Stimulated activated naive CD4-positive, alpha-beta T cell treated with Interleukin-2 at 50 U/mL for 16 hours (primary cell): Measurements from ENCODE around the gene SPRR5.

Source experiments
- DNase-seq: peaks from one replicate; lab custom pipeline; 2025; lab: John Stamatoyannopoulos, UW

The SPRR5 gene

DNA sequence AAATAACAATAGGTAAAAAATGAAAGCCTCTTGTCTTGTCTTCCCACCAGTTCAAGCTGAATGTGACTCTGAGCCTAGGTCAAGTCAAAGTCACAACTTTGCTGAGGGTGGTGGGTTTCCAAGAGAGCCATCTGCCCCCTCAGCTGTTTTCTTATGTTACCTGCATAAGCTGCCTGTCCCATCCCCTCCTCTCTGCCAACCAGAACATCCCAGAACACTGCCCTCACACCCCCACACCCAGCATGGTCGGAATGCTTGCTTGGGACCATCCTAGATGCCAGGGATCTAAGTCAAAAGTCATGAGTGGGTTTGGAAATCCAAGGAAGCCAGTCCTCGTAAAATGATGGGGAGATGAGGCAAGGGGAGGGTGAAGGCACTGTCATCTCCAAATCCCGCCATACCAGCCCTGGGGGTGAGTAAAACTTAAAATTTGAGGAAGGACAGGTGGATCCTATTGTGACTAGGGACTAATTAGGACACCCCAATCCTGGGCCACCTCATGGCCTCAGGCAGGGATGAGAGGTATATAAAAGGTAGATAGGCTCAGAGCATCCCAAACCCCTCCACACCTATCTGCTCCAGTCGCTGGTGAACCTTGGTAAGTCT lies at the start of gene SPRR5:
Gene SPRR5 (plus strand): TSS at position 556 of the 606 bp plus-strand sequence. CDS start 1,349 bp downstream, outside the sequence.
- no peak for DNase-seq

- DNase-seq: no peak
Measured at GRCh38 chr1:152899027-152899426, 48.0 kb upstream of the SPRR5 start.

DNA sequence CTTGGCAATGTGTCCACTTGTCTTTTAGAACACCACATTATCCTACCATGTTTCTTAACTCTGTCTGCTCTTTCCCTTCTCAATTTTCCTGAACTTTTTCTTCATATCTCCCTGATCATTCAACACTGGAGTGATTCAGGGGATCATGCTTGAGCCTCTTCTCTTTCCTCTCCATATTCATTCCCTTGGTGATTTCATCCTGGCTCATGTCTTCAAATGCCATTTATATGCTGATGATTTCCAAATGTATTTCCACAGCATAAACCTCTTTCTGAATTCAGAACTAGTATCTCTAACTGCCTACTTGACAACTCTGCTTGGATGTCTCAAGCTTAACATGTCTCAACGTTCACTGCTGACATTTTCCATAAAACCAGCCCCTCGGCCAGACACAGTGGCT lies 47.1 kb upstream of the SPRR5 start:
- DNase-seq: no peak

DNA sequence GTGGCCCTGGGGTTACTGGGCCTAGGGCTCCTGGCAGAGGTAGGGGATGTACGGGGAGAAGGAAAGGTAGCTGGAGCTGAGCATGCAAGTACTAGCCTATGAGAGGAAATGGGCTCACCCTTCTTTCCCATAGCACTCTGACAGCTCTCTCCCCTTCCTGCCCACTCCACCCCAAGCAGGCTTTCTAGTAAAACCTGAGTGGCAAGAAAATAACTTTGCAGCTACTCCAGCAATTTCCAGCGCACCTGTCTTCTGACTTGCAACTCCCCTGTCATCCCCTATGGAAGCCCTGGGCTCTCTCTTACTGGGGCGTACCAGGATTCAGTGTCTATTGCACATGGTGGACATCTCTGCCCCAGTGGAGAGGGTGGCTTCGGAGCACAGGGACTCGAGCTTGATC lies 45.4 kb upstream of the SPRR5 start:
- no peak for DNase-seq

GRCh38 chr1:152902636-152903035 lies 44.4 kb upstream of the SPRR5 start:
- DNase-seq: no peak

- DNase-seq: no peak
Measured at GRCh38 chr1:152904688-152905440, 42.1 kb upstream of the SPRR5 start.

GRCh38 chr1:152906023-152906565 lies 40.9 kb upstream of the SPRR5 start:
- DNase-seq: no peak

GRCh38 chr1:152907686-152908601 lies 39.1 kb upstream of the SPRR5 start, which contains the start of gene IVL:
TSS of gene IVL (plus strand) at chr1:152908546. CDS start at chr1:152909798, 1,252 bp downstream.
- no peak for DNase-seq

GRCh38 chr1:152909206-152909605 lies 37.8 kb upstream of the SPRR5 start:
- DNase-seq: no peak

GRCh38 chr1:152912471-152912870 lies 34.5 kb upstream of the SPRR5 start:
- DNase-seq: no peak

- no peak for DNase-seq
Measured at GRCh38 chr1:152912900-152913299, 34.1 kb upstream of the SPRR5 start.

GRCh38 chr1:152917794-152918193 lies 29.2 kb upstream of the SPRR5 start:
- DNase-seq: no peak

DNA sequence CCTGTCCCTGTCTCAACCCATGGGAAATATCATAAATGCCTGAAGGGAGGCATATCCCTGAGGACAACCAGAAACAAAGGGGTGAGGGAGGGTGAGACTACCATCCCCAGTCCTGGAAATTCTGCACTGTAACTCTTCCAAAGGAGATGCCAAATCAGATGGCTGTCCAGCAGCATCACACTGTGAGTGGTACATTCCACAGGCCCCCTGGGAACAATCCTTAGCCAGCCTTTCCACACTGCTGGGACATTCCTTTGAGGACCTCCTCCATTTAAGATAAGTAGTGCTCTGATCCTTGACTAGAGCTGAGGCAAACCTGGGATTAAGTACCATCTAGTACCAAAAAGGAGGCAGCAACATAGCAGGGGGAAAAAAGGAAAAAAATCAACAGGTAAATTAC lies 27.9 kb upstream of the SPRR5 start:
- DNase-seq: no peak

DNA sequence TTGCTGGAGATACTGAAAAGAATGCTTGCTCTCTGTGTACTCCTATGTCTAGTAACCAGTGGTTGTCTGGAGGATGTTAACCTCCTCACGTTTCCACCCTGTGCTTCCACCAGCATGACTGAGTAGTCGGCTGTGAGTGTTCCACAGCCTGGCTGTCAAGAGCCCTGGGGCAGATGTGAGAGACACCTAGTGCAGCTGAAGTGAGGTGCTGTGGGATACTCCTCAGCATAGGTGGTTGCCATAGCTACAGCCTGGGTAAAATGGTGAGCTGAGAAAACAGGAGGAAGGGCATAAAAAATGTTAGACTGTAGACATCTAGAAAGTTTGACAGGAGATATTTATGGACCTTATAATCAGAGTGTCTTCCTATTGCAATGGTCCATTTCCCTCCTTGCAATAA lies 22.8 kb upstream of the SPRR5 start:
- DNase-seq: no peak

GRCh38 chr1:152926091-152926490 lies 20.9 kb upstream of the SPRR5 start:
- no peak for DNase-seq

DNA sequence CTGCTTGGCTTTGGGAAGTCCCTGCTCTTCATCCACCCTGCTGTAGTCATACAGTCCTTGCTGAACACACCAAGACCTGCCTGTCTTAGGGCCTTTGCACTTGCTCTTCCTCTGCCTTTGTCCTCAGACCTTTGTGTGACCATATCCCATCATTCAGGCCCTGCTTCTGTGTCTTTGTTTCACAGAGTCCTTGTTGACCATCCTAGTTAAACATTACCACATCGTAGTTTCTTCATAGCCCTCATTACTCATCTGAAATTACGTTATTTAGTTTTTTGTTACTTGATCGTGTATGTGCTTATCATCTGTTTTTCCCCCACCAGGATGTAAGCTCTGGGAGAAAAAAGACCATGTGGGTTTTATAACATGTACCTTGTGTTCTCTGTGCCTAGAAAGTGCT lies 18.3 kb upstream of the SPRR5 start:
- DNase-seq: no peak

GRCh38 chr1:152932170-152932811 lies 14.7 kb upstream of the SPRR5 start:
- DNase-seq: no peak

GRCh38 chr1:152933196-152933595 lies 13.8 kb upstream of the SPRR5 start:
- DNase-seq: no peak

GRCh38 chr1:152940614-152941013 lies 6.4 kb upstream of the SPRR5 start:
- no peak for DNase-seq

DNA sequence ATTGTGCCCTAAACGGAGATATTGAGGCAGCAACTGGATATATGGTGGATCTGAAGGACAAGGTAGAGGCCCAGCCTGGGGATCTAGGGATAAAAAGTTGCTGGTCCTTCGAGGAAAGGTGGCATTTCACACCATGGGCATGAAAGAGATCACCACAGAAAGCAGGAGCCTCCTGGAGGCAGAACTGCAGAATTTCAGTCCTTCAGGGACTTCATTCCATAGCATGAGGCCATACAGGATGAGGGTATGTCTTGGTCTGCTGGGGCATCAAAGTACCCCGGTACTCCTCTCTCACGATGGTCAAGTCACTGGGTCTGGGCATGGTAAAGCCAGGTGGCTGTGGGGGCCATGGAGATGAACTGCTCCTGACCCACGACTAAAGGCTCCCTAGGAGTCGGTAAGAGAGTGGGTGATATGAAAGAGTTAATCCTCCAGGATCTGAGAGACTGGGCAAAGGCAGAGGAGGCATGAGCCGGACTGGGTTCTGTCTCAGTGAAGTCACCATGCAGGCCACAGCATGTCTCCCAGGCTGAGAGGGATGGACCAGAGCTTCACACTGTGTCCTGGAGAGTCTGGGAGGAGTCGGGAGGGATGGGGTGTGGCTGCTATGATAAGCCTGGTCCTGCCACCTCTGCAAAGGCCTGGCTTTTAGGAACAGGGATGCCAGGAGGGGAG lies 5.8 kb upstream of the SPRR5 start:
- DNase-seq: no peak

- no peak for DNase-seq
Measured at GRCh38 chr1:152942161-152942560, 4.8 kb upstream of the SPRR5 start.
